A673 (cell line): Measurements from ENCODE around the gene NXPE4.

ENCODE experiments used
- EZH2 ChIP-seq: fragments of 200-600 bp; sonication (generic); IDR thresholded peaks from 2 replicates; pipeline ENCODE4 v1.6.1; 2017; ENCODE audit warnings: borderline replicate concordance, low read depth, mild to moderate bottlenecking, mixed read lengths, antibody characterized with exemption, low read length; ENCODE audit not compliant: poor library complexity, severe bottlenecking
- TF ChIP-seq, protein P1 (sequence below): fragments of 300-800, 200-600 bp; sonication (generic); conservative IDR thresholded peaks from 2 replicates; pipeline ENCODE4 v1.5.1; 2017; ENCODE audit warnings: low read depth, mild to moderate bottlenecking, antibody characterized with exemption, low read length, moderate library complexity, mixed read lengths

DNA sequence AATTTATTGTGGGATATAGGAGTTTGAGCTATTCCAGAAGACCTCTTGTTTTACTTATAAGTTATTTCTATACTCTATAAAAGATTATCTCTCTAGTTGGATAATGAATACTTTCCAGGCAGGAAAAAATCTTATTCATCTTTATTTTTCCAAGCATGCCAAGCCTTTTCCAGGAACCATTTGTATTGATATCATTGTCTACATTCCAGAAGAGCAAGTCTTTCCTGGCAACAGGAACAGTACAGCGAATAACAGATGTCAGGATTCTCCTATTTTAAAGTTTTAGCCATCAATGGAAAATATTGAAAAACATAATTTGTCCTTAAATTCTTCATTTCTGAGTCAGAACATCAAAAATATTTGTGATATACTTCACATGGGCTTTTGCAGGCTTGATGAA is 30.8 kb downstream of the NXPE4 start:
- TF ChIP-seq EZH2: no peak
- TF ChIP-seq, protein P1, sequence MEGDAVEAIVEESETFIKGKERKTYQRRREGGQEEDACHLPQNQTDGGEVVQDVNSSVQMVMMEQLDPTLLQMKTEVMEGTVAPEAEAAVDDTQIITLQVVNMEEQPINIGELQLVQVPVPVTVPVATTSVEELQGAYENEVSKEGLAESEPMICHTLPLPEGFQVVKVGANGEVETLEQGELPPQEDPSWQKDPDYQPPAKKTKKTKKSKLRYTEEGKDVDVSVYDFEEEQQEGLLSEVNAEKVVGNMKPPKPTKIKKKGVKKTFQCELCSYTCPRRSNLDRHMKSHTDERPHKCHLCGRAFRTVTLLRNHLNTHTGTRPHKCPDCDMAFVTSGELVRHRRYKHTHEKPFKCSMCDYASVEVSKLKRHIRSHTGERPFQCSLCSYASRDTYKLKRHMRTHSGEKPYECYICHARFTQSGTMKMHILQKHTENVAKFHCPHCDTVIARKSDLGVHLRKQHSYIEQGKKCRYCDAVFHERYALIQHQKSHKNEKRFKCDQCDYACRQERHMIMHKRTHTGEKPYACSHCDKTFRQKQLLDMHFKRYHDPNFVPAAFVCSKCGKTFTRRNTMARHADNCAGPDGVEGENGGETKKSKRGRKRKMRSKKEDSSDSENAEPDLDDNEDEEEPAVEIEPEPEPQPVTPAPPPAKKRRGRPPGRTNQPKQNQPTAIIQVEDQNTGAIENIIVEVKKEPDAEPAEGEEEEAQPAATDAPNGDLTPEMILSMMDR: no peak
